ENCODE measurements around the gene RPL9. TPM values are rescaled to one million over a fixed set of nuclear protein-coding genes. Genes with fewer than 3 reads are reported as not detected.
A peak's percentile ranks its signal among the peaks of the same experiment; 100 is the strongest.

The RPL9 gene
- total RNA-seq, 3 donors from 2014 or later (not counting 1 experiment from before 2014, with no cell fraction given): 848 to 1,179 (median 853) TPM

- Mint-ChIP-seq H3K27me3 (ENCODE audit: low read depth in 2 of 2) (no peaks in the 10 kb centered on the region), H3K9me3 (no peaks in the 10 kb centered on the region), H3K4me3 (no peak overlapping the region), H3K4me1 (peaks cover 35 to 49% of the 10 kb centered on the region in 2 donors), H3K27ac (no peak overlapping the region), H3K36me3 (peaks cover 42% of the 10 kb centered on the region)
- no peak for TF ChIP-seq CTCF (IDR thresholded peaks at IDR 0.05)
- H3K4me3 ChIP-seq (ENCODE audit: low read length): no peak overlapping the region
- H3K4me1 ChIP-seq (ENCODE audit: control insufficient read depth, insufficient read depth, low read length): peaks cover 19% of the 10 kb centered on the region
- no peaks in the 10 kb centered on the region for H3K27me3 ChIP-seq (ENCODE audit: control insufficient read depth, insufficient read depth, low read length)
- no peak overlapping the region for H3K27ac ChIP-seq (ENCODE audit: low read length)
- intact Hi-C loops (cut with micrococcal nuclease): loop anchor here (5.0 to 10.0 kb wide), 4 partner anchors 88 to 411 kb away; partner anchors contain the start of genes RFC1, SMIM14 and WDR19
- WGBS (ENCODE audit: insufficient coverage): 96% methylated on average over 6 of the region's 6 CpGs
- ATAC-seq (no peak), DNase-seq (no peak)
- peaks cover 67% of the 10 kb centered on the region for H3K36me3 ChIP-seq (ENCODE audit: control insufficient read depth, insufficient read depth, low read length)
- no peaks in the 10 kb centered on the region for H3K9me3 ChIP-seq (ENCODE audit: control insufficient read depth, insufficient read depth, low read length)
Measured at GRCh38 chr4:39455486-39455885, 3.2 kb downstream of the RPL9 start.

GRCh38 chr4:39453738-39454137 lies 5.0 kb downstream of the RPL9 start:
- Mint-ChIP-seq H3K4me3 (no peak overlapping the region), H3K36me3 (peaks cover 42% of the 10 kb centered on the region), H3K27me3 (ENCODE audit: low read depth in 2 of 2) (no peaks in the 10 kb centered on the region), H3K27ac (peak overlapping the region; percentile 78 to 82), H3K4me1 (peaks cover 32 to 38% of the 10 kb centered on the region in 2 donors), H3K9me3 (no peaks in the 10 kb centered on the region)
- 92% methylated on average over 2 of the region's 2 CpGs for WGBS (ENCODE audit: insufficient coverage)
- Histone ChIP-seq H3K27ac (ENCODE audit: low read length) (no peak overlapping the region), H3K4me3 (ENCODE audit: low read length) (no peak overlapping the region), H3K4me1 (ENCODE audit: control insufficient read depth, insufficient read depth, low read length) (peaks cover 8% of the 10 kb centered on the region), H3K27me3 (ENCODE audit: control insufficient read depth, insufficient read depth, low read length) (no peaks in the 10 kb centered on the region), H3K36me3 (ENCODE audit: control insufficient read depth, insufficient read depth, low read length) (peaks cover 69% of the 10 kb centered on the region), H3K9me3 (ENCODE audit: control insufficient read depth, insufficient read depth, low read length) (no peaks in the 10 kb centered on the region)
- DNase-seq: no peak
- ATAC-seq: no peak
- TF ChIP-seq CTCF (IDR thresholded peaks at IDR 0.05): no peak
- intact Hi-C loops (cut with micrococcal nuclease): loop anchor here (10.0 kb wide), 1 partner anchor 409 kb away; no protein-coding TSS in a partner anchor

GRCh38 chr4:39452860-39453587 lies 5.7 kb downstream of the RPL9 start:
- Histone ChIP-seq H3K36me3 (ENCODE audit: control insufficient read depth, insufficient read depth, low read length) (peaks cover 69% of the 10 kb centered on the region), H3K9me3 (ENCODE audit: control insufficient read depth, insufficient read depth, low read length) (no peaks in the 10 kb centered on the region), H3K4me1 (ENCODE audit: control insufficient read depth, insufficient read depth, low read length) (peaks cover 3% of the 10 kb centered on the region), H3K27ac (ENCODE audit: low read length) (no peak overlapping the region), H3K27me3 (ENCODE audit: control insufficient read depth, insufficient read depth, low read length) (no peaks in the 10 kb centered on the region), H3K4me3 (ENCODE audit: low read length) (no peak overlapping the region)
- 98% methylated on average over 11 of the region's 11 CpGs for WGBS (ENCODE audit: insufficient coverage)
- Mint-ChIP-seq H3K4me1 (peaks cover 27 to 31% of the 10 kb centered on the region in 2 donors), H3K36me3 (peaks cover 42% of the 10 kb centered on the region), H3K27ac (peak overlapping the region; percentile 78 to 82), H3K27me3 (ENCODE audit: low read depth in 2 of 2) (no peaks in the 10 kb centered on the region), H3K4me3 (no peak overlapping the region), H3K9me3 (no peaks in the 10 kb centered on the region)
- intact Hi-C loops (cut with micrococcal nuclease): loop anchor here (10.0 kb wide), 1 partner anchor 408 kb away; no protein-coding TSS in a partner anchor
- ATAC-seq: peak in 1 of 3 donors; percentile 21
- no peak for TF ChIP-seq CTCF (IDR thresholded peaks at IDR 0.05)
- DNase-seq: no peak
